ENCODE data around the gene CHRM1. TPM values are rescaled to one million over a fixed set of nuclear protein-coding genes. Genes with fewer than 3 reads are reported as not detected.

The CHRM1 gene
- polyA plus RNA-seq, 2 of the 4 experiments (the other 2 are of a cell fraction): not detected

DNA sequence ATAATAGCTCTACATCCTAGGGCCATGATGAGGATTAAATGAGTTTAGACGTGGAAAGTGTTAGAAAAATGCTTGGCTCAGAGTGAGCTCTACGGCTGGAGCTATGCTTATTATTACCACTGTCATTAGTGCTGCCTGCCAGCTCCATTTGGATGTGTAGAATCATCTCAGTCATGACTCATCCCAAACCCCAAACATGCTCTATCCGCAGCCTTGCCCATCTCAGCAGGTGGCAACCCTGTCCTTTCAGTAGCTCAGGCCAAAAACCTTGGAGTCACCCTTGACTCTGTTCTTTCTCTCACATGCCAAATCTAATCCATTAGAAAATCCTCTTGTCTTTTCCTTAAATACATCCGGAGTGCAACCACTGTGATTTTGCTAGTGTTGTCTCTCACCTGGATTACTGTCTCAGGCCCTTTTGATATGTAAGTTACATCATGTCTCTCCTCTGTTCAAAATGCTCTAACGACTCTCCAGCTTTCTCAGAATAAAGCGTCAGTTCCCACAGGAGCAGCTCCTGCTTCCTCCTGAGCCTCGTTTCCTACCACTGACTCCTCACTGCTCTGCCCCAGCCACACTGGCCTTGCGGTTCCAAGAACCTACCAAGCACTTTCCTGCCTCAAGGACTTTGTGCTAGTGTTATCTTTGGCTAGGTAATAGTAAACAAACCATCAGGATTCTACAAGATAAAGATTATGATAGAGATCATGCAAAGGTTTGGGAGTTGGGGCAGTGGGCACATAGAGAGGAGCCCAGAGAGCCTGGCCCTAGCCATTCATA is 10.5 kb upstream of the CHRM1 start:
- POLR2A ChIA-PET: no interaction called here
- H3K27ac ChIP-seq: no peak overlapping the region
- FAIRE-seq: no peak
- H3K9me3 ChIP-seq: no peaks in the 10 kb centered on the region
- H3K4me2 ChIP-seq: no peak overlapping the region
- TF ChIP-seq FOSL2 (IDR thresholded peaks at IDR 0.05) (no peak), FOSL2 (CRISPR knock-in tag; IDR thresholded peaks at IDR 0.05) (peak; percentile 41), CHD2 (IDR thresholded peaks at IDR 0.05; ENCODE audit: low read length, partially characterized antibody) (no peak), KDM5A (IDR thresholded peaks at IDR 0.05) (no peak)
- no peak for ATAC-seq
- no peak overlapping the region for H3K4me3 ChIP-seq
- DNase-seq (ENCODE audit: low read depth in 1 of 2, low spot score in 1 of 2): no peak
- H3K4me1 ChIP-seq: peaks cover 9% of the 10 kb centered on the region; the same call in 1 of the 3 replicates
- CTCF ChIA-PET: interaction anchor here (1.0 to 3.3 kb wide), 6 partner anchors 9 to 103 kb away, joined by 4 to 18 read pairs (median 6); no protein-coding TSS in a partner anchor
- WGBS (ENCODE audit: missing lambda C conversion rate): 34% methylated on average over 8 of the region's 8 CpGs

GRCh38 chr11:62930666-62931065 is 9.5 kb upstream of the CHRM1 start:
- no peak for TF ChIP-seq KDM1A (IDR thresholded peaks at IDR 0.05; ENCODE audit: low read depth)
- no peak for TF ChIP-seq SREBF2 (IDR thresholded peaks at IDR 0.05)
- TF ChIP-seq PHF8 (IDR thresholded peaks at IDR 0.05; ENCODE audit: borderline replicate concordance, low read depth): no peak
- 35% methylated on average over 1 of the region's 1 CpG for WGBS (ENCODE audit: missing lambda C conversion rate)
- CTCF ChIA-PET: interaction anchor here (1.2 to 3.3 kb wide), 5 partner anchors 8 to 104 kb away, joined by 5 to 18 read pairs (median 6); no protein-coding TSS in a partner anchor

DNA sequence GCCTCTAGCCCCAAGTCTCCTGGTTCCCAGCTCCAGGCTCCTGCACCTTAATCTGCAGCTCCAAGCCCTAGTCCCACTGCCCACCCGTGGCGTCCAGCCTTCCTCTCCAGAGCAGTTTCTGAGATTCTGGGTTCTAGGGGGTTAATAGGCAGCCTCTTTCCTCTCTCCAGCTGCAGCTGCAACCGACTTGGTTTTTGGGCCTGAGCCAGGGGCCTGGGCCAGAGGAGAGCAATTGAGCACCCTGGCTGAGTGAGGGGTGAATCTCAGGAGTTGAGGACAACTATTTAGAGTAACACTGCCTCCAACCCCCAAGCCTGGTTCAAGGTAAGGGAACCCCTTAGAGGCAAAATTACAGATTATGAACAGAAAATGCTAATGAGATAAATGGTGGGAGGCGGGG is 9.0 kb upstream of the CHRM1 start:
- H3K4me2 ChIP-seq: no peak overlapping the region
- DNase-seq (ENCODE audit: low read depth in 1 of 2, low spot score in 1 of 2) (no peak), ATAC-seq (no peak), FAIRE-seq (no peak)
- H3K27ac ChIP-seq: no peak overlapping the region
- H3K4me3 ChIP-seq: no peak overlapping the region
- TF ChIP-seq ZSCAN20 (CRISPR knock-in tag; IDR thresholded peaks at IDR 0.05): no peak
- TF ChIP-seq RCOR1 (IDR thresholded peaks at IDR 0.05; ENCODE audit: low read depth, low read length): no peak
- TF ChIP-seq E2F6 (IDR thresholded peaks at IDR 0.05; ENCODE audit: borderline replicate concordance, low read depth): no peak
- no peak for TF ChIP-seq CHD2 (IDR thresholded peaks at IDR 0.05; ENCODE audit: low read length, partially characterized antibody)
- TF ChIP-seq PHF8 (IDR thresholded peaks at IDR 0.05; ENCODE audit: borderline replicate concordance, low read depth): no peak
- TF ChIP-seq CBX2 (IDR thresholded peaks at IDR 0.05; ENCODE audit: borderline replicate concordance, low read depth): no peak
- TF ChIP-seq, protein P1, sequence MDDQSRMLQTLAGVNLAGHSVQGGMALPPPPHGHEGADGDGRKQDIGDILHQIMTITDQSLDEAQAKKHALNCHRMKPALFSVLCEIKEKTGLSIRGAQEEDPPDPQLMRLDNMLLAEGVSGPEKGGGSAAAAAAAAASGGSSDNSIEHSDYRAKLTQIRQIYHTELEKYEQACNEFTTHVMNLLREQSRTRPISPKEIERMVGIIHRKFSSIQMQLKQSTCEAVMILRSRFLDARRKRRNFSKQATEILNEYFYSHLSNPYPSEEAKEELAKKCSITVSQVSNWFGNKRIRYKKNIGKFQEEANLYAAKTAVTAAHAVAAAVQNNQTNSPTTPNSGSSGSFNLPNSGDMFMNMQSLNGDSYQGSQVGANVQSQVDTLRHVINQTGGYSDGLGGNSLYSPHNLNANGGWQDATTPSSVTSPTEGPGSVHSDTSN (IDR thresholded peaks at IDR 0.05): no peak
- TF ChIP-seq SMC3 (IDR thresholded peaks at IDR 0.05): no peak
- TF ChIP-seq MAZ (IDR thresholded peaks at IDR 0.05; ENCODE audit: borderline replicate concordance, low read depth, low read length): no peak
- no peak for TF ChIP-seq HEYL (CRISPR knock-in tag; IDR thresholded peaks at IDR 0.05)
- TF ChIP-seq, protein P2, sequence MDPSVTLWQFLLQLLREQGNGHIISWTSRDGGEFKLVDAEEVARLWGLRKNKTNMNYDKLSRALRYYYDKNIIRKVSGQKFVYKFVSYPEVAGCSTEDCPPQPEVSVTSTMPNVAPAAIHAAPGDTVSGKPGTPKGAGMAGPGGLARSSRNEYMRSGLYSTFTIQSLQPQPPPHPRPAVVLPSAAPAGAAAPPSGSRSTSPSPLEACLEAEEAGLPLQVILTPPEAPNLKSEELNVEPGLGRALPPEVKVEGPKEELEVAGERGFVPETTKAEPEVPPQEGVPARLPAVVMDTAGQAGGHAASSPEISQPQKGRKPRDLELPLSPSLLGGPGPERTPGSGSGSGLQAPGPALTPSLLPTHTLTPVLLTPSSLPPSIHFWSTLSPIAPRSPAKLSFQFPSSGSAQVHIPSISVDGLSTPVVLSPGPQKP (IDR thresholded peaks at IDR 0.05; ENCODE audit: low read depth, low read length): no peak
- TF ChIP-seq BCL3 (IDR thresholded peaks at IDR 0.05): no peak
- no peak for TF ChIP-seq POLR2AphosphoS2 (conservative IDR thresholded peaks at IDR 0.05; ENCODE audit: low read length)
- no peak for TF ChIP-seq FOSL2 (IDR thresholded peaks at IDR 0.05)
- TF ChIP-seq FOSL2 (CRISPR knock-in tag; IDR thresholded peaks at IDR 0.05): no peak
- no peak for TF ChIP-seq JUNB (IDR thresholded peaks at IDR 0.05)
- ChIA-PET POLR2A (no interaction called here), CTCF (interaction anchor here (0.6 to 4.3 kb wide), 5 partner anchors 25 to 105 kb away, joined by 3 to 36 read pairs (median 6); no protein-coding TSS in a partner anchor)
- peaks cover 9% of the 10 kb centered on the region; the same call in 1 of the 3 replicates for H3K4me1 ChIP-seq
- 68% methylated on average over 3 of the region's 4 CpGs for WGBS (ENCODE audit: missing lambda C conversion rate)
- H3K9me3 ChIP-seq: no peaks in the 10 kb centered on the region

More at GRCh38 chr11:62930666-62931065, 9.5 kb upstream of the CHRM1 start:
- Histone ChIP-seq H3K4me1 (peaks cover 9% of the 10 kb centered on the region; the same call in 1 of the 3 replicates), H3K27ac (no peak overlapping the region), H3K4me2 (no peak overlapping the region), H3K9me3 (no peaks in the 10 kb centered on the region), H3K4me3 (no peak overlapping the region)
- ATAC-seq (no peak), FAIRE-seq (no peak), DNase-seq (ENCODE audit: low read depth in 1 of 2, low spot score in 1 of 2) (no peak)
- POLR2A ChIA-PET: no interaction called here
